NCI-H774 (cell line): Measurements from ENCODE around the gene CTBP2.

Source experiments
- DNase-seq: peaks from one replicate; lab custom pipeline; 2025; lab: John Stamatoyannopoulos, UW

The CTBP2 gene

DNA sequence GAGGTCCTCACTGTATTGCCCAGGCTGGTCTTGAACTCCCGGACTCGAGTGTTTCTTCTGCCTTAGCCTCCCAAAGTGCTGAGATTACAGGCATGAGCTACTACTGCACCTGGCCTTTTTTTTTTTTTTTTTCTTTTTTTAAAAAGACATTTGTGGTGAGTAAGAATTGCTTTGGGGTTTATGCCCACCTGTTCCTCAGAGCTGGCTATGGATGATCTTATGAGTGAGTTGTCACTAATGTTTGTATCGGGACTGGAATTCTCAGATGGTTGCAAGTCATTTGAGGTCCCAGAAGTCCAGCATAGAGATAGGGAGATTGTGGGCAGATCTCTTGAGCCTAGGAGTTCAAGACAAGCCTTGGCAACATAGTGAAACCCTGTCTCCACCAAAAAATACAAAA lies 183.2 kb downstream of the CTBP2 start:
- DNase-seq, result no peak

DNA sequence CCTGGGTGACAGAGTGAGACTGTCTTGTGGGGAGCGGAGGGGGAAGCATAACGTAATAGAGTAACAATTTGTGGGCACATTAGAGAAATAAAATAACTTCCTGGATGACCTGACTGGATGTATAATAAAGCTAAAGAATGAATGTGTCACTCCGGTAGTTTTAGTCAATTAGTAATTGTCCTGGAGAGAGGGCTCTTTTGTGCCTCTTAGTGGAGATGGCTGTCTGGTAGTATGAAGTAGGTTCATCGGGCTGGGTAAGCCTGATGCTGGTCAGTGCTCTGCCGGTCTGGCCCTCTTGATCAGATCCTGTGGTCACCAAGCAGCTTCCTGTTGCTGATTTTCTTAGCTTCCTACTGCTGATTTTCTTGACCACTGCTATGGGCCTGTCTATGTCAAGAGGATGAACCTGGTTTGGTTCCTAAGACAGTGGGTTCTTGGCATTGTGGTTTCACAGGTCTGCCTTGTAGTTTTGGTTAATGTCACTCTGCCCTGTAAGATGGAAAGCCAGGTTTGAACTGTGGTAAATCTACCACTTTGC lies 184.3 kb downstream of the CTBP2 start:
- DNase-seq, result no peak

DNA sequence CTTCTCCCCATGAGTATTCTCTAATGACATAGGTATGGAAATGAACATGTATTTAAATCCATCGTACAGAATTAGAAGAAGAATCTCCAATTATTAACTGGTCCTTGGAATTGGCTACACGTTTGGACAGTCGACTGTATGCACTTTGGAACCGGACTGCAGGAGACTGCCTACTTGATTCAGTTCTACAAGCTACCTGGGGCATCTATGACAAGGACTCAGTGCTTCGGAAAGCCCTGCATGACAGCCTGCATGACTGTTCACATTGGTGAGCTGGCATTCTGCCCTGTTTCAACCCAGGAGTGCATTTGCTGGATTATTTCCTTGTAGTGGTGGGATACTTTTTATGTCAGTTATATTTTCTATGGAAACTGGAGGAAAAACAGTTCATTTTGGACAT lies 186.2 kb downstream of the CTBP2 start:
- no peak for DNase-seq

DNA sequence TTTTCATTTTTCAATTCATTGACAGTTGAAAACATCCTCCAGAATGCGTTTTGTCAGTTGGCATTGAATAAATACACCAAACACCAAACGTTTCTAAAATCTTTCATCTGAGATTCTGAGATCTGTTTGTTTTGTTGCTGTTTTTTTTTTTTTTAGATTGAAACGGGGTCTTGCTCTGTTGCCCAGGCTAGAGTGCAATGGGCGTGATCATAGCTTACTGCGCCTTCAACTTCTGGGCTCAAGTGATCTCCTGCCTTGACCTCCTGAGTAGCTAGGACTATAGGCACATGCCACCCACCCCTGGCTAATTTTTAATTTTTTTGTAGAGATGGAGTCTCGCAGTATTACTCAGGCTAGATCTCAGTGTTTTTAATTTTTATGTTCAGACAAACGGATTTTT lies 187.7 kb downstream of the CTBP2 start:
- no peak for DNase-seq

DNA sequence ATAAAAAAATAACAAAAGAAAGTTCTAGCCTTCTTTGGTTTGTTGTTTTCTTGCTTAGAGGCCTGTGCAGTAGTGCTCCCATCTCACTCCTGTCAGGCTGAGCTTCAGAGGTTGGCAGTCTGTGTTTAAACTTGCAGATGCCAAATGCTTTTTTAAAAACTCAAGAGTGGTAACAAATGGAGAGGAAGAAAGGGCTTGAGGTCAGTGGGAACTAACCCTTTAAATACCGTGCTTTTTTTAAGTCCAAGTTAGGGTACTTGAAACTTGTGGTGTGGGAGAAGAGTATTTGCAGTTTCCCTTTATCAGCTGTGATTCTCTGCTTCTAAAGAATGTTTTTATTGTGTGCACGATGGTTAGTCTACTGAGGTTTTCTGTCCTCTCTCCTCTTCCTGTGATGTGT lies 189.1 kb downstream of the CTBP2 start:
- DNase-seq, result no peak

- no peak for DNase-seq
Measured at GRCh38 chr10:124967255-124967654, 193.1 kb downstream of the CTBP2 start.

DNA sequence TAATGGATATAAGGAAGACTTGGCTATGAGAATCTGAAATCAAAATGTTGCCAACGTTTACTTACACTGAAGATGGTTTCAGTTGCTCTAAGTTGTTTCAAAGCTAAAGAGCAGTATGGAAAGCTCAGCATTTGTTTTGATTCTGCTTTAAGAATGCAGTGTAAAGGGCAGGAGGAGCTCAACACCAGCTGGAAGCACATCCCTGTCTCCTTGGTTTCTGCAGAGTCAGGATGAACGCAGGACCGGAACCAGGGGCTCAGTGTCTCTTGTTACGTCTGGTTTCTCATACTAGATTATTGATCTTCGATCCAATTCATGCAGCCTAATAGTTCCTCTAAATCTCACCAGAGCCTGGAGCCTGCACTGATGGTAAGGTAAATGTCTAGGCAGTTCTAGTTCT lies 194.4 kb downstream of the CTBP2 start:
- DNase-seq, result no peak

GRCh38 chr10:124963866-124964720 lies 196.3 kb downstream of the CTBP2 start:
- no peak for DNase-seq

GRCh38 chr10:124962421-124962820 lies 197.9 kb downstream of the CTBP2 start:
- DNase-seq, result no peak

GRCh38 chr10:124961248-124961570 lies 199.2 kb downstream of the CTBP2 start:
- no peak for DNase-seq

DNA sequence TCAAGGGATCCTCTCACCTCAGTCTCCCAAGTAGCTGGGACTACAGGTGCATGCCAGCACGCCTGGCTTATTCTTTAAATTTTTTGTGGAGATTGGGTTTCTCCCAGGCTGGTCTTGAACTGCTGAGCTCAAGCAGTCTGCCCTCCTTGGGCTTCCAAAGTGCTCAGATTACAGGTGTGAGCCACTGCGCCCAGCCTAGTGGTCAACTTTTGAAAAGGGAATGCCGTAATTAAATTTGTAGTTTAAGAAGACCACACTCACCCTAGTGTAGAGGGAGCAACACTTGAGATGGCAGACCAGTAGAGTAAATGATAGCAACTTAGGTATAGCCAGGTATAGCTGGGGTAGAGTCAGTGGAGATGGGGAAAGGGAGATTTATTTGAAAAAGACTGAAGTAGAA lies 200.8 kb downstream of the CTBP2 start:
- no peak for DNase-seq

- no peak for DNase-seq
Measured at GRCh38 chr10:124957404-124957947, 202.9 kb downstream of the CTBP2 start.

GRCh38 chr10:124956764-124957163 lies 203.6 kb downstream of the CTBP2 start:
- DNase-seq, result no peak

DNA sequence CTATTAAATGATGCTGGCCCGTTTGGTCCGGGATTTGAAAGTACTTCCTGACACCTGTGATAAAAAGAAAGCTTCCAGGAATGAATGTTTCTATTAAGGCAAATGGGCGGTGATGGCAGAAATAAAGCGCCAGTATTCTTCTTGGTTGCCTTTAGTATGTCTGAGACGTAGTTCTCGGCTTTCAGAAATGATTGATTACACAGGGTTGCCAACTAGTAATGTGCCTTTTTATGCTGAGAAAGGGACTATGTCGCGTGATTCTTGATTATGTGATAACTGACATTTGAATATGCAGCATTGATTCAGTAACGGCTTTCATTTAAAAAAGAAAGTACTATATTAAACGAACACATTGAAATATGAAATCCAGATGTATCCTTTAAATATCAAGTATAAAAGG lies 204.5 kb downstream of the CTBP2 start:
- no peak for DNase-seq

- no peak for DNase-seq
Measured at GRCh38 chr10:124955243-124955642, 205.1 kb downstream of the CTBP2 start.

DNA sequence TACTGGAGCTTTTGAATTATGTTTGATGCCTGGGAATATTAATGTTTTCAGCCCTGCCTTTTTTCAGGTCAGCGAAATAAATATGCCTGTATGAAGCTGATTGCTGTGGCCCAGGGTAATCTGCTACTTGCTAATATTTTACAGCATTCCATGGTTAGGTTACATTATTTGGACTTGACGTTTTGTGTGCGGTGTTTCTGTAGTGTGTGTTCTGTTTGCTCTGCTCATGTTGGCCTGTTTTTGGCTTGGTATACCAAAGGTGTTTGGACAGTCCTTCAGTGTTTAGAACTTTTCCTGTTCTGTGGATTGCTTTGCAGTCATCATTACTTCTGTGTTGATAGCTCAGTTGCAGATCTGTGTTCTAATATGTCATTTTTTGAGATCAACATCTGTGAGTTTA lies 206.9 kb downstream of the CTBP2 start:
- DNase-seq, result no peak

DNA sequence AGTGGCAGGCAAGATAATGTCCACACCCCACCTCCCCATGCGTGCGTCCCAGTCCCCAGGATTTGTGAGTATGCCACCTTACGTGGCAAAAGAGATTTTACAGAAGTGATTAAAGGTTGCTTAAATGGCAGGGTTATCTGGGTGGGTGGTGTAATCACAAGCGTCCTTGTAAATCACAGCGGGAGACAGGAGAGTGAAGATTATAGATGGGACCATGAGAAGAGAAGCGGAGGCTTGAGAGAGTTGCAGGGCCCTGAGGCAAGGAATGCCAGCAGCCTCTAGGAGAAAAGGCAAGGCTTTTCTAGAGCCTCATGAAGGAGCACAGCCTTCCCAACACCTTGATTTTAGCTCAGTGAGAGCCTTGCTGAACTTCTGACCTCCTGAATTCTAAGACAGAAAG lies 208.2 kb downstream of the CTBP2 start:
- DNase-seq, result no peak

DNA sequence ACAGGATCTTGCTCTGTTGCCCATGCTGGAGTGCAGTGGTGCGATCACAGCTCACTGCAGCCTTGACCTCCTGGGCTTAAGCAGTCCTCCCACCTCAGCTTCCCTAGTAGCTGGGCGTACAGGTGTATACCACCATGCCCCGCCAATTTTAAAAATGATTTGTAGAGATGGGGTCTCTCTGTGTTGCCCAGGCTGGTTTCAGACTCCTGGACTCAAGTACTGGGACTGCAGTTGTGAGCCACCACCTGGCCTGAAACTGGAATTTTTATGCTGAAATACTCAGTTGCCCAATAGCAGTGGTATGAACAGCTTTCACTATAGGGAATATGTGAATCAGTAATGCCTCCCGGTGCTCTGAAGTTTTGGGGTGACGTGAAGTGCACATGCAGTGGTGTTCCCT lies 210.8 kb downstream of the CTBP2 start:
- no peak for DNase-seq

DNA sequence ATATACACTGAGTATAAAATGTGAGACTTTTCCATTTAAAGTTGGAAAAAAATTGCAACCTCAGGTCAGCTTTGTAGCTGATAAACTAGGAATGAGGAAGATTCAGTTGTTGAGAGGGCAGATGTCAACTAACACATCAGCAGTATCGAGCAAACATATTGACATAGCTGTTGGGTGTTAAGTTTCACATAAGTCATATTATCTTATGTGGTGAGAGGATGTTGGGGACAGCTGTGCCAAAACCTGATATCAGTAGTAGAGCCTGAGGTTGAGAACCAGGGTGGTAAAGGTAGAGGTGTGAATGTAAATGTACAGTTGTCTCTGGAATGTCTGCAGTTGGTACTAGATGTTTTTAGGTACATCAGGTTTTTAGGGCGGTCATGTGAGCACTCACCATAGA lies 213.4 kb downstream of the CTBP2 start:
- DNase-seq, result no peak

DNA sequence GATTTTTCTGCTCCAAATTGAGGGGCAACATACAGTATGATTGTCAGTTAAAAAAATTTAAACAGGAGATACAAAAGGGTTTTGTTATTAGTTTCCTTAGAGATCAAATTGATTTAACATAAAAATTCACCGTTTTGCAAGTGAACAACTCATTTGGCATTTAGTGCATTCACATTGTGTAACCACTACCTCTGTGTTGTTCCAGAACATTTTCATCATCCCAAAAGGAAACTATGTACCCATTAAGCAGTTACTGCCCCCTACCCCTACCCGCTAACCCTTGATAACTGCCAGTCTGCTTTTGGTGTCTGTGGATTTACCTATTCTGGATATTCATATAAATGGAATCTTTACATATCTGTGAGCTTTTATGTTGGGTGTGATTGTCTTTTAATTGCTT lies 215.4 kb downstream of the CTBP2 start:
- DNase-seq, result no peak

- no peak for DNase-seq
Measured at GRCh38 chr10:124943301-124944092, 216.9 kb downstream of the CTBP2 start.

DNA sequence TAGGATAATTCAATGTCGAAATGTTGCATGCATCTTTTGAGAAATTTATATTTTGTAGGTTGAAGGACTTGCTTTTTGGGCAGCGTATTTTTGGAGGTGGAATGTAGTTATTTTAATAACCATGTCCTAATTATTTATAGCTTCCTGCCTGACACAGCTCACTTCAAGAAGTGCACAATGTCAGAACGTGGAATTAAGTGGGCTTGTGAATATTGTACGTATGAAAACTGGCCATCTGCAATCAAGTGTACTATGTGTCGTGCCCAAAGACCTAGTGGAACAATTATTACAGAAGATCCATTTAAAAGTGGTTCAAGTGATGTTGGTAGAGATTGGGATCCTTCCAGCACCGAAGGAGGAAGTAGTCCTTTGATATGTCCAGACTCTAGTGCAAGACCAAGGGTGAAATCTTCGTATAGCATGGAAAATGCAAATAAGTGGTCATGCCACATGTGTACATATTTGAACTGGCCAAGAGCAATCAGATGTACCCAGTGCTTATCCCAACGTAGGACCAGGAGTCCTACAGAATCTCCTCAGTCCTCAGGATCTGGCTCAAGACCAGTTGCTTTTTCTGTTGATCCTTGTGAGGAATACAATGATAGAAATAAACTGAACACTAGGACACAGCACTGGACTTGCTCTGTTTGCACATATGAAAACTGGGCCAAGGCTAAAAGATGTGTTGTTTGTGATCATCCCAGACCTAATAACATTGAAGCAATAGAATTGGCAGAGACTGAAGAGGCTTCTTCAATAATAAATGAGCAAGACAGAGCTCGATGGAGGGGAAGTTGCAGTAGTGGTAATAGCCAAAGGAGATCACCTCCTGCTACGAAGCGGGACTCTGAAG lies 217.8 kb downstream of the CTBP2 start:
- DNase-seq, result no peak
